ENCODE measurements around the gene UBE2O. TPM values are rescaled to one million over a fixed set of nuclear protein-coding genes. Genes with fewer than 3 reads are reported as not detected.

UBE2O gene
- total RNA-seq, 6 experiments from 2014 or later = 24.3 to 26.0 (median 24.5) TPM

DNA sequence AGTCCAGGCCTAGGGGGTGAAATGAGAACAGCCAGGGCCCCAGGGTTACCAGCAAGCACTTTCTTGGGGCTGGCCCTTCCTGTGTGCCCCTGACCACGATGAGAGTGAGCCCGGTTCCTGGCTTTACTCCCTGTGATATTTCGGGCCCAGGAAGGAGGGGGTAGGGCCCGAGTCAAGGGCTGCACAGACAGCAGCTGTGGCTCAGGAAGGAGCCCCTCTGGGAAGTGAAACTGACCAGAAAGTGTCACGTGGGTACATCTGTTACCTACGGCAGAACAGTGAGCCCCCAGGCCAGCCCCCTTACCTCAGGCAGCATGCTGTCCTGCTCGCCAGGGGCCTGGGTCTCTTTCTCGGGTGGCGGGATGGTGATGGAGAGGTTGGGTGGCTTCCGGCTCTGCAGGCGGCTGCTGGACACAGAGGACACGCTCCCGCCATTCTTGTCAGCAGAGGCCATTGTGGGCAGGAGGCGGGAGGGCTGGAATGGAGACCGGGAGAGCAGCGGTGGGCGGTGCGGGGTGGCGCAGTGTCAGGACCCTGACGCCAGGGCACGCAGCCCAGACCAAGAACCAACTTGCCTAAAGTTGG is 28.2 kb upstream of the UBE2O start:
- Mint-ChIP-seq H3K4me3 (no peak overlapping the region), H3K9me3 (no peaks in the 10 kb centered on the region), H3K4me1 (ENCODE audit: low read depth) (no peaks in the 10 kb centered on the region), H3K36me3 (ENCODE audit: low read depth) (no peaks in the 10 kb centered on the region; the same call in 1 of the 2 replicates), H3K27me3 (ENCODE audit: insufficient read depth) (peaks cover 2% of the 10 kb centered on the region), H3K27ac (no peak overlapping the region)
- no peak for DNase-seq
- TF ChIP-seq CTCF (IDR thresholded peaks at IDR 0.05) = no peak

DNA sequence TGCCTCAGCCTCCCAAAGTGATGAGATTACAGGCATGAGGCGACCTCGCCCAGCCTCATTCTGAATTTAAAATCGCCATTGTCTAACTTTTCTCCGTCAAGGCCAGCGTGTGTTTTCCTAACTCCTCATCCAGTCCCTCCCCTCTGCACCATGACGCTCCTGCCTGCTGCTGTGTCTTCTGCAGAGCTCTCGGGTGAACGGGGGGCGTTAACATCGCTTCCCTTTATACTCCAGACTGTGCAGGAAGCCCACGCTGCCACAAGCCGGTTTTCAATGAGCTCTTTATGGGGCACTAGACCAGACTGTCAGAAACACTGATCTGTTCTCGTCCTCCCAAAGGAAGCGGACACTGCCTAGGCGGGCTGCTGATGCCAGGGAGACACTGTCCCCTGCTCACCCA is 27.7 kb upstream of the UBE2O start:
- no peaks in the 10 kb centered on the region for H3K9me3 Mint-ChIP-seq
- no peaks in the 10 kb centered on the region for H3K4me1 Mint-ChIP-seq (ENCODE audit: low read depth)
- H3K36me3 Mint-ChIP-seq (ENCODE audit: low read depth) = no peaks in the 10 kb centered on the region; the same call in 1 of the 2 replicates
- H3K4me3 Mint-ChIP-seq = no peak overlapping the region
- no peak for DNase-seq
- no peak overlapping the region for H3K27ac Mint-ChIP-seq
- no peak for TF ChIP-seq CTCF (IDR thresholded peaks at IDR 0.05)
- H3K27me3 Mint-ChIP-seq (ENCODE audit: insufficient read depth) = peaks cover 2% of the 10 kb centered on the region

DNA sequence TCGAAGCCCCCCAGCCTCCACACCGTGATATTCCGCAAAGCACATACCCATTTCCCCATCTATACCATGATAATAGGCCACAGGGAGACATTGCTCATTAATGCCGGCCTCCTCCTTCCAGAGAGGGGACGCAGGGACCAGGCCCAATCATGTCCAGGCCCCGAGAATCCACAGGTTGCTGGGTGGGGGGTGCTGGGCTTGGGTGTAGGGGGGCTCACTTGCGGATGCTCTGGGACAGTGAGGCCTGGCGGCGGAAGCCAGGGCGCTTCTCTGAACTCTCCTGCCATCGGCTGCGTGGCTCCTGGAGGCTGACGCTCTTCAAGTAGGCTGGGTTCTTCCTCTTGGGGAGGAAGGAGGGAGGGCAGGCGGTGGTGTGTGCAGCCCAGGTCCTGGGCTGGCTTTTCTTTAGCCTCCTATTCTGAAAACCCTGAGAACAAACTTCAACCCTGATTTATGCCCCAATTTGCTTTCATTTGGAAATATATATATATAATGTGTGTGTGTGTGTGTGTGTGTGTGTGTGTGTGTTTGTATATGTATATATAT is 26.6 kb upstream of the UBE2O start:
- no peak overlapping the region for H3K27ac Mint-ChIP-seq

GRCh38 chr17:76478730-76479514 is 26.0 kb upstream of the UBE2O start:
- Mint-ChIP-seq H3K27me3 (ENCODE audit: insufficient read depth) (no peaks in the 10 kb centered on the region; the same call in 1 of the 2 replicates), H3K27ac (no peak overlapping the region), H3K36me3 (ENCODE audit: low read depth) (no peaks in the 10 kb centered on the region), H3K9me3 (no peaks in the 10 kb centered on the region), H3K4me1 (ENCODE audit: low read depth) (no peaks in the 10 kb centered on the region), H3K4me3 (no peak overlapping the region)
- TF ChIP-seq CTCF (IDR thresholded peaks at IDR 0.05) = no peak
- DNase-seq = no peak

More for the DNA sequence above, 26.6 kb upstream of the UBE2O start:
- H3K36me3 Mint-ChIP-seq (ENCODE audit: low read depth) = no peaks in the 10 kb centered on the region; the same call in 1 of the 2 replicates
- H3K4me1 Mint-ChIP-seq (ENCODE audit: low read depth) = no peaks in the 10 kb centered on the region
- peaks cover 2% of the 10 kb centered on the region; the same call in 1 of the 2 replicates for H3K27me3 Mint-ChIP-seq (ENCODE audit: insufficient read depth)
- DNase-seq = no peak
- TF ChIP-seq CTCF (IDR thresholded peaks at IDR 0.05) = no peak
- no peak overlapping the region for H3K4me3 Mint-ChIP-seq
- no peaks in the 10 kb centered on the region for H3K9me3 Mint-ChIP-seq

DNA sequence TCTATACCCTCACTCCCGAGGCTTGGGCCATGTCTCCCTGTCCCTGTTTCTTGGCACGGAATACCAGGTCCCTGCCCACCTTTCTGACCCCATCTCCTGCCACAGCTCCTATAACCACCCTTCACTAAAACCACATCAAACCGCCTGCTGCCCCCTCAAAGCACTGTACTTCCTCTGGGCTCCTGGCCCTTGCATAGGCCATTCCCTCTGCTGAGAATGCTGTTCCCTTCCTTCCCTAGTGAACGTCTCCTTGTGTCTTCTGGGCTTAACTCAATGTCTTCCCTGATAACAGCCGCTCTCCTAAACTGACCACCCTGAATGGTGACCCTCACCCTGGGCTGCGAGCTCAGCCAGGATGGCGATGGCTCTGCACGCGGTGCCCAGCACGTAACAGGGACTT is 25.1 kb upstream of the UBE2O start:
- DNase-seq = no peak
- no peaks in the 10 kb centered on the region for H3K36me3 Mint-ChIP-seq (ENCODE audit: low read depth)
- H3K4me3 Mint-ChIP-seq = no peak overlapping the region
- H3K27ac Mint-ChIP-seq = no peak overlapping the region
- TF ChIP-seq CTCF (IDR thresholded peaks at IDR 0.05) = no peak
- no peaks in the 10 kb centered on the region for H3K4me1 Mint-ChIP-seq (ENCODE audit: low read depth)
- no peaks in the 10 kb centered on the region for H3K9me3 Mint-ChIP-seq
- no peaks in the 10 kb centered on the region; the same call in 1 of the 2 replicates for H3K27me3 Mint-ChIP-seq (ENCODE audit: insufficient read depth)
